Measurements from ENCODE around the gene PEX5L.

DNA sequence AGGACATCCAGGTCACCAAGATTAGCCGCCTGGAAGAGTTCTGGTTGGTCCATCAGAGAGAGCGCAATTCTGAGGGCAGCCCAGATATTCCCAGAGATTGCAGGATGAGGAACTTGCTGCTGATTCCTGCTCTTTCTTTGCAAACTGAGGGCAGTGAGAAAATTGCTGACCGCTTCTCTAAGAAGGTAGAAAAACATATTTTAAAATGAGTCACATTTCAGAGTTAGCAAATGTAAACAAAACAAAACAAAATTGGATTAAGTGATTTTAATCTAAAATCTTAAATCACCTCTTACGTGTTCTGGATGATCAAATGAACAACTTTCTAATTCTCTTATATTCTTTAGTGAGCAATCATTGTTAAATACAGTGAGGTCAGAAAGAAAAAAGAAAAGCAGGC lies 234.9 kb downstream of the PEX5L start:
- TF ChIP-seq EZH2 (IDR thresholded peaks at IDR 0.05; ENCODE audit: low read depth), result no peak
- TF ChIP-seq, protein P1, sequence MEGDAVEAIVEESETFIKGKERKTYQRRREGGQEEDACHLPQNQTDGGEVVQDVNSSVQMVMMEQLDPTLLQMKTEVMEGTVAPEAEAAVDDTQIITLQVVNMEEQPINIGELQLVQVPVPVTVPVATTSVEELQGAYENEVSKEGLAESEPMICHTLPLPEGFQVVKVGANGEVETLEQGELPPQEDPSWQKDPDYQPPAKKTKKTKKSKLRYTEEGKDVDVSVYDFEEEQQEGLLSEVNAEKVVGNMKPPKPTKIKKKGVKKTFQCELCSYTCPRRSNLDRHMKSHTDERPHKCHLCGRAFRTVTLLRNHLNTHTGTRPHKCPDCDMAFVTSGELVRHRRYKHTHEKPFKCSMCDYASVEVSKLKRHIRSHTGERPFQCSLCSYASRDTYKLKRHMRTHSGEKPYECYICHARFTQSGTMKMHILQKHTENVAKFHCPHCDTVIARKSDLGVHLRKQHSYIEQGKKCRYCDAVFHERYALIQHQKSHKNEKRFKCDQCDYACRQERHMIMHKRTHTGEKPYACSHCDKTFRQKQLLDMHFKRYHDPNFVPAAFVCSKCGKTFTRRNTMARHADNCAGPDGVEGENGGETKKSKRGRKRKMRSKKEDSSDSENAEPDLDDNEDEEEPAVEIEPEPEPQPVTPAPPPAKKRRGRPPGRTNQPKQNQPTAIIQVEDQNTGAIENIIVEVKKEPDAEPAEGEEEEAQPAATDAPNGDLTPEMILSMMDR (conservative IDR thresholded peaks at IDR 0.05), result no peak

Measured in PC-9 (cell line).